HG02884 (cell line): ENCODE data around the gene MRS2.

Experiments
- ATAC-seq: cut with Tn5 transposase; IDR thresholded peaks from one replicate; pipeline ENCODE4 v1.9.1; 2021; ENCODE audit warnings: mild to moderate bottlenecking, moderate library complexity; ENCODE audit not compliant: unreplicated experiment

The MRS2 gene

DNA sequence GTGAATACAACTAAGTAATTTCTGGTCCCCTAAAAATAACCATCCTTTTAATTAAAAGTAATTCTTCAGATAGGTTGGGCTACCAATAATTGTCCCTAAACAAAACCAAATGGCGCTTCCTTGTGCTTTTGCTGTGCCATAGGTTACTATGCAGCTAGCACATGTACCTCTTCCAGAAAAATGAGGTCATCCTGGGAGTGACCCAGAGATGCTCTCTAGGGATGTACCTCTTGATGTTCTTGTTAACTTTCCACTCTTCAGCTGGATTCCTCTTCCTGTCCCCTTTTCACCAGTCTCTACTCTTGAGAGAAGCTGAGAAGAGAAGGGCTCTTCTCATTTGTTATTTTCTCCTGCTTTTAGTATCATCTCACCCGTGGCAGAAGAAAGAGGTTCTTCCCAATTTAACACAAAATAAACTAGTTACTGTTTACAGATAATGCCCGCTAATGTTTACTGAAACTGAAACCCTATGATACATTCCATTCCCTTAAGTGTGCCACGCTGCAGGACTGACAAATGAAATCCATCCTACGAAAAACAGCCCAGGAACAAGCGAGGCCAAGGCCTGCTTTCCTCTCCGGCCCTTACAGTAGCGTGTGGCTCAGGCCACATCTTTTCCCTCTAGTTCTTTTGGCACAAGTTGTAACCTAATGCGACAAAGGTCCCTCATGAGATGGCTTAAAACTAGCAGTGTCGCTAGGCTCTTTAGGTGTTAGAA lies 24.2 kb downstream of the MRS2 start:
- ATAC-seq = no peak

DNA sequence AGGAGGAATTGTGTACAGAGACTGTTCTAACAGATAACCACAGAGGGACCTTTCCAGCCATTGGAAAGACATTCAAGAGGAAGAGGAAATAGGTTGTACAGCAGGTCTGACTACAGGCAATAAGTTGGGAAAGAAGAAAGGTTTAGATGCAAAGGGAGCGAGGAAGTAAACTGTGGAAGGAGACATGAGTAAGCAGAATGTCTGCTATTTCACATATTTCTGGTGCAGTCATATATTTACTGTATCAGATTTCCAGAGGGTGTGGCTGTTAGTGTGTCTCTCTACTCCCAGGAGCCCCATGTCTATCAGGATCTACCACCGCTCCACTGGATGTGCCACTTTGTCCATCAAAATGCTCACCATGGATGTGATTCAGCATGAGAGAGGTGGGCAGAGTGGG lies 25.9 kb downstream of the MRS2 start:
- ATAC-seq = no peak

DNA sequence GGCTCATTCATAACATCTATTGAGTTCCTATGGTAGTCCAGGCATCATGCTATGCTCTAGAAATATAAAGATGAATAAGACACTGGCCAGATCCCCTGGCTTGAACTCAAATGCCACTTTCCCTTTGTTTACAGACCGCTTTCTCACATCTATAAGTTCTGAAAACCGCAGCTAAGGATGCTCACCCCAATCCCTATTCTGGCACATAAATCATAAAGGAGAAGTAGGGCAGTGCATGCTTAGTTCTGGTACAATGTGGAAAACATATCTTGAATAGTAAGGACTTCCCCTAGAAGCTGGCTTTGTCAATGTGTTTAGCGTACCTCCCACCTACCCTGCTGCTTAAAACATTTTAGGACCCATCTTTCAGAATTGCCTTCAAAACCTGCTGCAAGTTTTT lies 26.4 kb downstream of the MRS2 start:
- ATAC-seq = no peak

DNA sequence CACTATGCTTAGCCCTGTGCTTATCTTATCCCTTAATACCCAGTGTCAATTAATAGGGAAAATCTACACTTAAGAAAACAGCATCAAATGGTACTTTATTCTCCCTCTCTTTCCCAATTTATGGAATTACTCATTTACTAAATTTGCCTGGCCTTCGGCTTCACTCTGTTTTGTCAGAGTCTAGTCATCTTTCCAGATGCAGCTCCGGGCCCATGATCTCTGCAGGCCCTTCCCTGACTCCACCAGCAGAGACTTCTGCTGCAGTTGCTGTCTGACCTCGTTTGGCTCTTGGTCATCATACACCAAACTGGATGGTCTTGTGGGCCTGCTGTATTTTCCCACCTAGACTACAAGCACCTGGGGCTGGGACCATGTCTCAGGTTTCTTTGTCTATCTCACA lies 27.4 kb downstream of the MRS2 start:
- ATAC-seq = no peak

DNA sequence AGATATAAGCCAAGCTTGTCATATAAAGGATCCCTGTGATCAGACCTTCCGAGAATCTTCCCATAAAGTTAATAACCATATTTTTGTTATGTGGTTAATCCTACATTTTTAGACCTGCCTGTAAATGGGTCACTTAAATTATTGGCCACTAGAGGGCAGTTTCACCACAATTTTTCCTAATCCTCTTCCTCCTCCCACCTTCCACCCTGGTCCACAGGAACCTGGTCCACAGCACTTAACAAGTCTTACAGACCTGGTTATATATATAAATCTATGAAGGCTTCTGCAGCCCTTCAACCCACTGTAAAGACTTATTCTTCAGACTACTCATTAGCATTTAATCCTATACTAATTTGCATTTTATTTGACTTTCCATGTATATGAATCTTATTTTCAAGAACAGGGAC lies 28.3 kb downstream of the MRS2 start:
- ATAC-seq = peak; percentile 52

DNA sequence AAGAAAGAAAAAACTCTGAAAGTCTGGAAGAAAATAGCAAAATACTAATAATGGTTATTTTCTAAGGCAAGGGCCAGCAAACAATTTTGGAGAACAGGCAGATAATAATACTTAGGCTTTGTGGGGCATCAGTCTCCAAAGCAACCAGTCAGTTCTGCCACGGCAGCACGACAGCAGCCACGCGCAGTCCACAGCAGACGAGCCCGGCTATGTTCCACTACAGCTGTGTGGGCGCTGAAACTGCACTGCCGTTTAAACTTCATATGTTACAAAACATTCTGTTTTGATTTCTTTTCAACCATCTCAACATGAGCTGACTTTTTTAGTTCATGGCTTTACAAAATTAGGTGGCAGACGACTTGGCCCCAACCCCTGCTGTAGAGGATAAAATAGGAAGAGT lies 29.9 kb downstream of the MRS2 start:
- ATAC-seq = no peak

DNA sequence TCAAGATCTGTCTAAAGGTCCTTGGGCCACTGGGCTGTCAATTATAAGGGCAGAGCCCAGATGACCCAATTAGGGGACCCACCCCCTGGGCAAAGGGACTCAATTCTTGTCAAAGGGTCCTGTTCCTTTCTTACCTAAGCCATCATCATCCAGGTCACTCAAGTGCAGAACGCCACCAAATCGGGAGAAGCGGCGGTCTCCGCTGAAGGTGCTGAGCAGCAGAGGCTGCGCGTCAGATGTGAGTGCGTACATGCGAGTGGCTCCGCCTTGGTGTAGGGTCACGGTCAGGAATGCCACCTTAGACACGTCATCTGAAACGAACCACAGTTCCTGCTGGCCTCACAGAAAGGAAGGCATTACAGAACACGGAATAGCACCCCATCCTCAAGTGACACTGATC lies 34.2 kb downstream of the MRS2 start:
- no peak for ATAC-seq

DNA sequence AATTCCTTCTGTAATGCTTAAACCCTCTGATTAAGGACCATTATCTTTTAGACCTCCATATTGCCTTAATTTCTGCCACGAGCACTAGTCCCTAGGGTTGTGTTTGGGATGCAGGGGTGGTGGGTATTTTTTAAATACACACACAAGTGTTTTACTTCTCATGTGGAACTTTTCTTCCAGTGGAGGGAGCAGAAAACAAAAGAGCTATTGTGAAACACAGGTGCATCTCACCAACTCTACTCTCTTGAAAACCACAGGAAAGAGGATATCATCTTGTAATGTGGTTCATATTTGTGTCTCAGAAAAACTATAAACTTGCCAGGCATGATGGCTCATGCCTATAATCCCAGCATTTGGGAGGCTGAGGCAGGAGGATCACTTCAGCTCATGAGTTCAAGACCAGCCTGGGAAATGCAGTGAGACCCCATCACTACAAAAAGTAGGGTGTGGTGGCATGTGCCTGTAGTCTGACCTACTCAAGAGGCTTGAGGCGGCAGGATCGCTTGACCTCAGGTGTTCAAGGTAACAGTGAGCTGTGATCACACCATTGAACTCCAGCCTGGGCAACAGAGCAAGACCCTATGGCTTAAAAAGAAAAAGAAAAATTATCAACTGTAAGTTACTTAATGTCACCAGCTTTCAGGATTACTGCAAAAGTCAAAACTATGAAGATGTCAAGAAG lies 37.3 kb downstream of the MRS2 start:
- ATAC-seq = no peak

DNA sequence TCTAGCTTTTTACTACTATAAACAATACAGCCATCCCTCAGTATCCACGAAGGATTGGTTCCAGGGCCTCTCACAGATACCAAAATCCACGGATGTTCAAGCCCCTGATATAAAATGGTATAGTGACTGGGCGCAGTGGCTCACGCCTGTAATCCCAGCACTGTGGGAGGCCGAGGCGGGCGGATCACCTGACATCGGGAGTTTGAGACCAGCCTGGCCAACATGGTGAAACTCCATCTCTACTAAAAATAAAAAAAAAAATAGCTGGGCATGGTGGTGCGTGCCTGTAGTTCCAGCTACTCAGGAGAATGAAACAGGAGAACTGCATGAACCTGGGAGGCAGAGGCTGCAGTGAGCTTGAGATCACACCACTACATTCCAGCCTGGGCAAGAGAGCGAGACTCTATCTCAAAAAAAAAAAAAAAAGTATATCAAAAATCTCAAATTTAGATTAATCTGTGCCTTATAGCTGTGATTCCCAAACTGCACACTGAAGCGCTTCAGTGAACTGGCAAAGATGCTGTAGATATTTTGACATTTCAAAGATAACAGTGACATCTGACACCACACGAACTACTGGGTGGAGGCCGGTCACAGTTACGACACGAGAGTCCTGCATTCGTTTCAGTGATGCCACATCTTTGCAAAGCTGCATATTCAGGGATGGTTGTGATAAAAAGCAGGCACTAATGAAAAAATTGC lies 38.3 kb downstream of the MRS2 start:
- no peak for ATAC-seq

DNA sequence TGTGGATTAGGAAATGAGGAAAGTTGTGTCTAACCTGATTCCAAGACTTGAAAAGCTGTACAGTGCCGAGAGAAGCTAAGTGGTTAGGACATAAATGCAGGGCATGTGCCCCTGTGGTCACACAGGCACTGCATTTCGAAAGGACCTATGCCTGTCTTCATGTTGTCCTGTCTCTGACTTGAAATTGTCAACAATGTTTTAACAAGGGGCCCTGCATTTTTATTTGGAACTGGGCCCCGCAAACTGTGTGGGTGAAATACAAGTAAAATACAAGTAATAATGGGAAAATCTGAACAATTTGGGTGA lies 38.8 kb downstream of the MRS2 start:
- ATAC-seq = no peak

DNA sequence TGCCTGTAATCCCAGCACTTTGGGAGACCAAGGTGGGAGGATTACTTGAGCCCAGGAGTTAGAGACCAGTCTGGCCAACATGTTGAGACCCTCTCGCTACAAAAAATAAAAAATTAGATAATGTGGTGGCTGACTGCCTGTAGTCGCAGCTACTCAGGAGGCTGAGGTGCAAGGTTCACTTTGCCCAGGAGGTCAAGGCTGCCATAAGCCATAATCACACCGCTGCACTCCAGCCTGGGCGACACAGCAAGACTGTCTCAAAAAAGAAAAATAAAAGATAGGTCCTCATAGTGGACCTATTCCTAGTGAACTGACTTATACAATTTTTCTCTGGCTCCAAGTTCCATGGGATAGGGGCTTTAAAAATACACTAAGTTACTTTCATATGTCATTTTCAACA lies 41.9 kb downstream of the MRS2 start:
- ATAC-seq = no peak

DNA sequence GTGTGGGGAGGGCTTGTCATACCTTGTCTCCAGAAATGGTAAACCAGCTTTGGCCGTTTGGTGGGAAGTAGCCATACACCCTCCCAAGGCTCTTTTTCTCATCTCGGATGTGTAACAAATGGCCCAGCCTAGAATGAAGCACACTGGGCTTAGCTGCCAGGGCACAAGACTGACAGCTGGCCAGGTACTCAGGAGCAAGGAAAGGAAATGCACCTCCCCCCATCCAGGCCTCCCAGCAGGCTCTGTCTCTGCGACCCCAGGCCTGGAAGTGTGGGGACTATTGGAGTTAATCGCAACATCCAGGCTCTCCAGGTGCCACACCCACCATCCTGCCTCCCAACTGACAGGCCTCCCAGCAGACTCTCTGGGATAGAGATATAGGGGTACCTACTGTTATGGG lies 43.0 kb downstream of the MRS2 start:
- no peak for ATAC-seq

DNA sequence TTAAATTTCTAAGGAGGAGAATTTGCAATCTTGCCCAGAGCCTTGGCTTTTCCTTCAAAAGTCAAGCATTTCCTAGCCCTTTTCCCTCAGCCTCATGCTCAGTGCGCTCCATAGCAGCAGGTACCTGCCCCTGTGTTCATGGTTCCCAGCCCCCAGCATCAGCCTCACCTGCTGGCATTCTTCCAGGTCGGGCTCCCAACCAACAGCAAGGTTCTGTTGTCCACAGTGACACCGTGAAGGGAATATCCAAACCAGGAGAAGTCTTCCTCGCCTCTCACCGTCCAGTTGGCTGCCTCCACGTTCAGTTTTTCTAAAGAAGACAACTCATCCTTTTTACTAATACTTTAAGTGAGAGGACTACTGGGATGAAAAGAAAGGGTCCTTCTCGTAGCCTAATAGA lies 43.9 kb downstream of the MRS2 start:
- no peak for ATAC-seq

DNA sequence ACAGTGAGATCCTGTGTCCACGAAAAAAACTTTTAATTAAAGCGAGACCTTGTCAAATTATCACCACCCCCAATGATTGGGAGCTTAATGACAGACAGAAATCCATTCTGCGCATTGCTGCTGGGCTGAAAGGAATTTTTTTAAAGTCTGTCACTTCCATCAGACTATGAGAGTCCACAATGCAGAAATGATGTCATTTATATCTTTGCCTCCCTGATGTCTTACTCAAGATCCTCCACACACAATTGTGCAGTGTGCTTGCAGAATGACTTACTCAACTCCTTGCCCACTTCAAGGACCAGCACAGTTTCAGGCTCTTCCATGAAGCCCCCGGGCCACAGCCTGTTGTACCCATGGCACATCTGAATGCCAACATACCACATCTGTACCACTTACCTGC lies 45.7 kb downstream of the MRS2 start:
- no peak for ATAC-seq

DNA sequence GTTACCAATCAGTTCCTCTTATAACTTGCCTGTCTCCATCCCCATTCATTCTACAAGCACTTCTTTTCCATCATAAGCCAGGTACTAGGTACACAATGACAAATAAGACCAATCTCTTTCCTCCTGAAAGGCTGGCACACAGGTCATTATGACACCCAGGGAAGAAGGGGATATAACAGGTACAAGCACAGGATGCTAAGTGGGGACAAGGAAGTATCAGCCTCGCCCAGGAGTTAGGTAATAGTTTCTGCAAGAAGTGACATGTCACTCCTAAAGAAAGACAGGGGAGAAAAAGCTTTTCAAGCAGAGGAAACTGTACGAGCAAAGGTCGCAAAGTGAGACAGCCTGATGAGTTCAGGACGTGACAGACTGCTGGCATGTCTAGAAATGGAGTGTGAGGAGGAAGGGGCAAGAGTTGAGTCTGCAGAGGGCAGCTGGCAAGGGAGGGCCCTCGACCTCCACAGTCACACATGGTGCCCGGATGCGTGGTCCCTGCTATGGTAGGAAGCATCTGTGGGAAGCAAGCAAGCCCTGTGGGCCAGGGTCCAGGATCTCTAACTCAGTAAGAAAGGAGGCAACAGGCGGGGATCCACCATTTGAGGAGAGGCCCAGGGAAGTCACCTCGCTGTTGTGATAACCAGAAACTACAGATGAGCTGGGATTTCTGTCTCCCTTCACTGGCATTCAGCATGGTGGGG lies 46.2 kb downstream of the MRS2 start:
- no peak for ATAC-seq

DNA sequence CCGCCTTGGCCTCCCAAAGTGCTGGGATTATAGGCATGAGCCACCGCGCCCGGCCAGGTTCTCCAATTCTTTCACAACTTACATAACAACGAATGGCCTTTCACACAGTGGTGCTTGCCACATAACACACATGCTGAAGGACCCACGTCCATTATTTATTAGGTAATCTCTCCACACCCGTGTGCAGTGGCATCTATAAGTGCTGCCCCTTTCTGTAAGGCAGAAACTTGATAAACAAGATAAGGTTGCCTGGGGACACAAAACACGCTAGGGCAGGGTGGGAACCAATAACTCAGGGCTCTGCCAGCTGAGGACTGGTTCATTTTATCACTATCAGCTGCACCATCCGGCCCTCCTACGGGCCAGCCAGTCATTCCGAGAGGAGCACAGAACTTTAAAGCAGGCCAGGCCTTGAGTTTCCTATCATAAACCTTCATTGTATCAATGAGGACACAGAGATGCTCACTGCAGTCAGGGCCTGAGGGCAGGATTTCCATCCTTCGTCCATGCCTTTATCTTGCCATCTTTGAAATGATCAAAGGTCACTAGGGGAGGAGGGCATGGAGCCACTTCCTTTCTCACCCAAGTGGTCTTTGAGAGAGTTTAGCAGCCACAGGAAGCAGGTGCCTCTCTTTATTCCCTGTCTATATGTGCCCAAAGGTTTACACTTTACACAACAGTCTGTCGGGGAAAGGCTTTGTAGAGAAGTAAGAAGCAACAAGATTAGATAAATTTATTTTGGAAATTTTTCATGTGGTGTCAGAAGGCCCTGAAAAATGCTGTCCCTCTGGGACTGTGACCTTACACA lies 49.0 kb downstream of the MRS2 start:
- no peak for ATAC-seq

DNA sequence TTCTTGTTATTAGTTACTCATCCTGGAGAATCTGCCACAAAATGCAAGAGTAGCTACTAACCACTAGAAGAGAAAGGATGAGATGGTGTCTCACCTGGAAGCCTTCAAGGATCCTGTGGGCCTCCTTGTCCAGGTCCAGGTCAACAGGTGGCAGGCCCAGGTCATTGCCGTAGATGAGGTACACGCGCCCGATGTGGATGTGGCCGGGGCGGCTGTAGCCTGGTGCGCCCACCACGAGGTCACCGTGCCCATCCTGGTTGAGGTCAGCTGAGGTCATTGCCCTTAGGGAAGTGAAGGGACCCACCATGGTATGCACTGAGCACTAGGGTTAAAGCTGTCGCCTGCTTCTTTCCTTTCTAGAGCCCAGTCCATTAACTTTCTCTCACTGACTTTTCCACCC lies 51.2 kb downstream of the MRS2 start:
- ATAC-seq = no peak

DNA sequence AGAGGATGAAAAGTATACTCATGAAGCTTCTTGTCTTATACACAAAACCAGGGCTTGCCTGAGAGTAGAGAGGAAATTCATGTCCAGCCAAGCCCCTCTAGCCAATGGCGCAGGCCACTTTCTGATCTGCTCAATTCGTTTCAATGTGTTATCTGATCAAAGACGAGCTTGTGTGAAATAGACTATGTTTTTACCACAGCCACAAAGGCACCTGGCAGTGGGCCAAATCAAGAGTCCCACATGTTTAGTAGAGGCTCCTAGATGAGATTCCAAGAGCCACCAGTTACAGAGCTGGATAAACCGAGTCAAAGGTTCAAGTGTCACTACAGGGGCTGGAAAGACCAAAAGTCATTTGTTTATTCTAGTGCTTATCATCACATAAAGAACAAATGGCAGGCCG lies 51.7 kb downstream of the MRS2 start:
- ATAC-seq = no peak

DNA sequence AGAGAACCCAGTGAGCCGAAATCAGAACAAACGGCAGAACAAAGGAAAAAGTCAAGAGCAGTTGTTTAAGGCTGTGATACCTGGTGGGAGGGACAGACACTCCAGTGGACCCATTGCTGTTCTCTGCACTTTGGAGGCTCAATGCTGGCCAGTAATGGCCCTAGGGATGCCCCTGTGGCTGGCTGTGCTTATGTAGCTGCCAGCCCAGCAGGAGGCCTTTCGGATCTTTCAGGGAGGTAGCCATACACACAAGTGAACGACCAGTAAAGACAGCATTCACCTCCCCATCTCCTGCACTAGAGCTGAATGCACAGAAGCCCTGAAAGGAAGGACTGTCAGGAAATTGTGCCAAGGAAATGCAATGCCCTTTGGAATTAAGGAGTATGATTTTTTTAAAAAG lies 52.3 kb downstream of the MRS2 start:
- ATAC-seq = no peak

DNA sequence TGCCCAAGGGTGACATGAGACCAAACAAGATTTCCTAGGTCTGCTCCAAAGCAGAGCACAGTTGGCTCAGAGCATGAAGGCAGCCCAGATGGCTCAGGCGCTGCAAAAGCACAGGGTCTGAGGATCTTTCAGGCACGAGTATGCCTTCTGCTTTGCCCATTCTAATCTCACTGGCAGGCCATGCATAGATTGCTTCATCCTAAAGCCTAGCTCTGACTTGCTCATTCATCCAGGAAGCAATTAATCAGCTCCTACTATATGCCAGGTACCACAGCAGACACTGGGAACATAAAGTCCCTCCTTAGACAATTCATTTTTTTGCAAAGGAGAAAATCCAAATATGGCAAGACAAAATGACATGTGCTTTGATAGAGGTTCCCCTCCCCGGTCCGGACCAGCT lies 55.4 kb downstream of the MRS2 start:
- ATAC-seq = no peak

DNA sequence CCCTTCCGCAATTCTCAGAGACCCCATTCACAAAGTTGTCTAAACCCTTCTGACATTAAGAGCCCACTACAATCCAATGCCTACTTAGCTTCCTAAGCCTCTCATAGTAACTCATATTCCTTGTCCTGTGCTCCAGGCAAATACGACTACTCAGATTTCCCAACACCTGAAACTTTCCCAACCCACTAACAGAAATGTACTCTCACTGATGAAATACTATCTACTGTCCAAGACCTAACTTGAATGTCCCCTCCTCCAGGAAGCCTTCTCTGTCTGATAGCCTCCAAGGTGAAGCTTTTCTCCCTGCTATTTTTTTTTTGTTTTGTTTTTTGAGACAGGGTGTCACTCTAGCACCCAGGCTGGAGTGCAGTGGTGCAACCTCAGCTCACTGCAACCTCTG lies 56.2 kb downstream of the MRS2 start:
- ATAC-seq = no peak
